HG02588 (cell line): ENCODE data around the gene MAP3K21.
A peak's percentile ranks its signal among the peaks of the same experiment; 100 is the strongest.

Experiments used
- ATAC-seq: cut with Tn5 transposase; IDR thresholded peaks from one replicate; pipeline ENCODE4 v1.9.1; 2021; ENCODE audit warnings: mild to moderate bottlenecking, moderate library complexity; ENCODE audit not compliant: unreplicated experiment

Gene MAP3K21

GRCh38 chr1:233327651-233328141, at the start of gene MAP3K21:
Gene MAP3K21 (plus strand): TSS chr1:233327724. CDS start chr1:233328029, 305 bp downstream.
- ATAC-seq: peak; percentile 37

GRCh38 chr1:233278631-233279030, 48.9 kb upstream of the MAP3K21 start:
- no peak for ATAC-seq

DNA sequence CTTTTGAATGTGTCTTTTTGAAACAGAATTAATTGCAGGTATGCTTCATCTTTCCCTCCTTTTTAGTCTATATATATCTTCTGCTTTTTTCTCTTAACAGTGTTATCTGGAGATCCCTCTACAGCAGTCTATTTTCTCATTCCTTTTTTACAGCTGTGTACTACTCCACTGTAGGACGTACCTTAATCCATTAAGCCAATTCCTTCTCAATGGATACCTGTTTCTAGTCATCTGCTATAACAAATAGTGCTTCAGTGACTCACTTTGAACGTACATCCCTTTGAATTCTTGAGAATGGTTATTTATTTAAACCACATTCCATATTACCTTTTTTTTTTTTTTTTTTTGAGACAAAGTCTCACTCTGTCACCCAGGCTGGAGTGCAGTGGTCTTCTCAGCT, 47.6 kb upstream of the MAP3K21 start:
- ATAC-seq: no peak

GRCh38 chr1:233281711-233282581, 45.6 kb upstream of the MAP3K21 start:
- ATAC-seq: peak; percentile 95

- ATAC-seq: no peak
Observed at GRCh38 chr1:233282582-233282886, 45.0 kb upstream of the MAP3K21 start.

DNA sequence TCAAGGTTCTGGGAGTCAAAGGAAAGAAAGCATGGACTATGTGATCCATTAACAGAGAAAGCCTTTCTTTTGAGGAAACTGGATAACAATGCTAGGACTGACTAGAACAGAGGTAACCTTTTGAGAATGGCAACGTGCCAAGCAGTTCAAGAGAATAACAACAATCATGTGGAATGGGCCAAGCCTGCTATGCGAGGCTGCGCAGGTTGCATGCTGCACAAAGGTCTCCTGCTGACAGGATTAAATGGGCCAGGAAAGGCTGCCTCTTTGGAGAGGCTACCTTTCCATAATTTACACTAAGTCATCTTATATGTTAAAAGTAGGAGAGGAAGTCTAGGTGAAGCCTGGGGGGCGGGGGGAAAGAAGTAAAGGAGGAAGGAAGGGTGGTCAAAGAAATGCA, 37.8 kb upstream of the MAP3K21 start:
- no peak for ATAC-seq

GRCh38 chr1:233290396-233291034, 37.0 kb upstream of the MAP3K21 start:
- ATAC-seq: no peak

DNA sequence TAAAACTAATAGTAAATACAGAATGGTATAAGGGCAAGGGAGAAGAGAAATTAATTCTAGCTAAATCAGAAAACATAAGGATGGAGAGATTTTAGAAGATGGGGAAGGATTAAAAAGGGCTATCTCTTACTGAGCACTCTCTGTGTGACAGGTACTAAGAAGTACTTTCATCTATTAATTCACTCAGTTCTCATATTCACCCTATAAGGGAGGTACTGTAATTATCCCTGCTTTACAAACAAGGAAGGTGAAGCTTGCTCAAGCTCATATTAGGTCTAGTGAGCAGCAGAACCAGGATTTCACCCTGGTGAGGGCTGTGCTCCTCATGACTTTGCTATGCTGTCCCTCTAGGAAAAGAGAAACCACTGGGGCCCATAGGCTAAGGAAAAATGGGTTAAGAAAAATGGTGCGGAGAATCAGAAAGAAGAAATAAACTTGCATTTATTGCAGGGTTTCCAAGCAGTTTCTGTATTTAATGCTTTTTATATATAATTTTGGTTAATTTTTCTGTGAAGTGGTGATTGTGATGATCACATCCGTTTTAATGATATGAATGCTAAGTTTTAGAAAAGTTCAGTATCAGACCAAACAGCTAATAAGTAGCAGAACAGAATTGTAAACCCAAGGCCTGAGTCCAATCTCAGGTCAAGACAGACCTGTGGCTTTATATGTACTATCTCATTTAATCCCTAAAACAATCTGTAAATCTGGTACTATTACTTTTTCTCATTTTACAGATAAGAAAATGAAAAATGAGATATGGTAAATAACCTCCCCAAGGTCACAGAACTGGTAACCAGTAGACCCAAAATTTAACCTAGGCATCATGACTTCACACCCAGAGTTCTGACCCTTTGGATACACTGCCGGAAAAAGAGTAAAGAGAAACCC, 33.7 kb upstream of the MAP3K21 start:
- no peak for ATAC-seq

DNA sequence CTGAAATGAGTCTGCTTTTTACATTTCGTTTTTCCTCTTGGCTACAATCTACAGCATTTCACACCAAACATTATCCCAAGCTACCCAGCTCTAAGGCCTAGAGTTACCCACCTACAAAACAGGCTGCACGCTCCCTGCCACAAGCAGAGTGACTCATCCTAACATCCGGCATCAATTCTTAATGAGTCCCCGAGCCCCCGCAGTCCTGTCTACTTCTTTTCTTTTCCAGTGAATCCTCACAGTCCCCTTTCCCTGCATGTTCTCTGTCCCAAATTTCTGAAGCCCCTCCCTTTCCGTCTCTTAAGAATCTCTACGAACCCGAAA, 32.6 kb upstream of the MAP3K21 start:
- peak; percentile 30 for ATAC-seq

DNA sequence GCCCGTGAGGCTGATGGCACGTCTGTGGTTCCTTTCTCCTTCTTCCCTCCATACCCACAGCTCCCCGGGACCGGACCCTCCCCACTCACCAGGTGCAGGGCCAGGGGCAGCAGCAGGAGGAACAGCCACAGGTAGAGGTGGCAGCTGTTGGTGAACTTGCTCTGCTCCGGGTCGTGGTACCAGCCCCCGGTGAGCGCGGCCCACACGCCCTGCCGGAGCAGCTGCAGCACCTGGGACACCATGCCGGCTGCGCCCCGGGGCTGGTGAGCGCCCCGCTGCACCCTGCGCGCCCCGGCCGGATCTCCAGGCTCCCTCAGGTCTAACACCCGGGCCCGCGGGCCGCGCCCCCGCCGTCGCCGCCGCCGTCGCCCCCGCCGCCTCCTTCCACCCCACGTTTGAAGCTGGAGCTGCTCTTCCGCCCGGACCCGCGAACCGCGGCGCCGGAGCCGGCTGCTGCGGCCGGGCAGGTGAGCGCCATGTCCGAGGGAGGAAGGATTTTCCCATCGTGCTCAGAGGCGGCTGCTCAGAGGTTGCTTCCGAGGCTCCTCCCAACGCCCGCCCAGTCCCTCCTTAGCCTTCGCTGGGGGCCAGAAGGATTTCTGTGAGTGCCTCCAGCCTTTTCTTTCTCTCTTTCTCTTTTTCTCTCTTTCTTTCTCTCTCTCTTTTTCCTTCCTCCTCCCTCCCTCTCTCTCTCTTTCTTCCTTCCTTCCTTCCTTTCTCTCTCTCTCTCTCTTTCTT, 32.1 kb upstream of the MAP3K21 start, which contains the start of gene PCNX2:
Gene PCNX2, minus strand, starts transcription at position 489 of the 738 bp plus-strand sequence. Its CDS starts 247 bp downstream, at position 242.
- ATAC-seq: peak; percentile 87

DNA sequence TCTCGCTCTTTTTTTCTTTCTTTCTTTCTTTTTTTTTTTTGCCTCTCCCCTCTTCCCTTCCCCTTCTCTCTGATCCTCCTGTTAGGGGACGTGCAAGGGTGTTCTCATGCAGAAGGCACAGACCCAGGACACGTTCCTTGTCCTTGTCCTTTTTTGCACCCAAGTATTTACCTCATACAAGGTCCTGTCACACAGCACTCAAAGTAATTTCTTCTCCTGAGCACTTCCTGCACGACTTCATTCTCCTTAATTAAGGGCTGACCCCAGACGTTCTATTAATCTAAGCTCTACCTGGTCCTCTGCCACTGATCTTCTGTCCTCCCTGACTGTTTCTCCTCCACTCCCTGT, 31.6 kb upstream of the MAP3K21 start:
- no peak for ATAC-seq

DNA sequence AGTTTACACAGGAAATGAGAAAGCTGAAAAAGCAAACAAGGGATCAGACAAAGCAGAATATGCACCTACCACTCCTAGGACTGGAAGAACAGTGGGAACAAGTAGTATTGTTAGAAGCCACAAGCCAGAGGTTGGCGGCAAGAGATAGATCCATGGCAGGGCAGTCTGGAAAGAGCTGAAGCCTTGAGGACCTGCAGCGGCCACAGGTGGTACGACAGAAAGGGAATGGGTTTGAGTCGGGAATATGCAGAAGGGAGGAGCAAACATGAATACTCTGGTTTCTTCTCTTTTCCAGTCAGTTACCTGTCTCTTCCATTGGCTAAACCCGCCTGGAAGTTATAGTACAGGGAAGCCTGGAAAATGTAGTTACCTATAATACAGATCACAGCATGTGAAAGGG, 28.1 kb upstream of the MAP3K21 start:
- no peak for ATAC-seq

GRCh38 chr1:233300326-233300725, 27.2 kb upstream of the MAP3K21 start:
- ATAC-seq: no peak

GRCh38 chr1:233304489-233305102, 22.9 kb upstream of the MAP3K21 start:
- no peak for ATAC-seq

GRCh38 chr1:233313434-233314155, 13.9 kb upstream of the MAP3K21 start:
- no peak for ATAC-seq

DNA sequence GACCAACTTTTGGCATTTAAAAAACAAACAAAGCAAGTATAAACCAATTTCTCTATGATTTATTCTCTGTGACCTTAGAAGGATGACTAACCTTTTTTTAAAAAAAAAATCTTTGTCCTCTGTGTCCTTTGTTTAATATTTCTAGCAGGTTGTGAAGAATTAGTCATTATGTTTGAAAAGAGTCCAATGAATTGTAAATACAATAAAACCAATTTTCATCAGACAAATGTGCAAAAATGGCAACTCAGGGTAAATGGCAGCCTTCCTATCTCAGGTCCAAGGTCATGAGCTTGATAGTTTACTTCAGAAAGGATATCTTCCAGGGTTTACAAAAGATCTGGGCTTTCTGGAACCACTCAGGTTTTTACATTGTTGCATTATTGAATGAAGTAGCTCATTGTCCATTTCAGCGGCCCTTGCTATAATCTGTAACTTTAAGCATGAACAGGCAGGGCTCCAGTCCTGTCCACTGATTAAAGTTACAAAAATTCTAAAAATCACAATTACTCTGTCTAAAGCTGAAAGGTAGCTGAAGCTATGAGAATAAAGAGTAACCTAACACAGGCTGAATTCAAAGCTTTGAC, 11.7 kb upstream of the MAP3K21 start:
- ATAC-seq: no peak

GRCh38 chr1:233316473-233316872, 11.1 kb upstream of the MAP3K21 start:
- no peak for ATAC-seq

- ATAC-seq: no peak
Observed at GRCh38 chr1:233319272-233319671, 8.3 kb upstream of the MAP3K21 start.

DNA sequence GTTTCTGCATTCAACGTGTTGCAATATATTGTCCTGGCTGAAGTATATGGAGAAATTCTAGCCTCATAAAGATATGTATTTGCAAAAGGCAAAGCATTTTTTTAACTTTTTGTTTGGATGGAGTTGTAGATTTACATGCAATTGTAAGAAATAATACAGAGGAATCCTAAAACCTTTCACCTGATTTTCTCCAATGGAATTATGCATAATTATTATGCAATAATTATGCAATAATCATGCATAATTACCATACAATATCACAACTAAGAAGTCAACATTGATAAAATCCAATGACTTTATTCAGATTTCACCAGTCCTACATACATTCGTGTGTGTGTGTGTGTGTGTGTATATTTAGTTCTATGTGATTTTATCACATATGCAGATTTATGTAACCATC, 7.5 kb upstream of the MAP3K21 start:
- no peak for ATAC-seq
